Left lung (tissue), 10 donors: ENCODE data around the gene CYP39A1. TPM values are rescaled to one million over a fixed set of nuclear protein-coding genes. Genes with fewer than 3 reads are reported as not detected.

ENCODE experiments used
- ATAC-seq: fragments of 200-7000 bp; cut with Tn5 transposase; one replicate; pipeline ENCODE4 v1.9.1; 2020; ENCODE audit warnings: moderate library complexity
- DNase-seq, 4 donors: peaks; one replicate each; pipeline ENCODE4 v3.0.0-alpha.2; 2013 to 2020
- H3K27ac ChIP-seq, 2 donors: fragments of 200-600 bp; sonication (generic) in 1 of 2; one replicate each; pipeline versions ENCODE4 v1.5.0 to v1.8.0; 2020 to 2021
- H3K27me3 ChIP-seq, 2 donors: fragments of 200-600 bp; sonication (generic) in 1 of 2; one replicate each; pipeline versions ENCODE4 v1.5.0 to v1.8.0; 2020 to 2021
- H3K36me3 ChIP-seq, 2 donors: fragments of 200-600 bp; sonication (generic) in 1 of 2; one replicate each; pipeline versions ENCODE4 v1.5.0 to v1.8.0; 2020 to 2021
- H3K4me1 ChIP-seq, 2 donors: fragments of 200-600 bp; one replicate each; pipeline ENCODE4 v1.8.0; 2021
- H3K4me3 ChIP-seq, 2 donors: fragments of 200-600 bp; sonication (generic) in 1 of 2; one replicate each; pipeline versions ENCODE4 v1.5.0 to v1.8.0; 2020 to 2021; ENCODE audit warnings: mild to moderate bottlenecking in 1 of 2
- H3K9me3 ChIP-seq, 2 donors: fragments of 200-600 bp; sonication (generic) in 1 of 2; one replicate each; pipeline versions ENCODE4 v1.5.0 to v1.8.0; 2020 to 2021
- intact Hi-C, 2 donors: fragments of 100-400 bp; cut with DNase I; formaldehyde crosslinking; loops; one replicate each; pipeline versions ENCODE4 v1.11.2 to v1.14.2; 2022
- polyA plus RNA-seq, 6 donors: library from polyadenylated mRNA; unstranded; fragments of 120-200 nt; gene quantifications; one replicate each; pipeline ENCODE4 v1.2.1, GENCODE V29; 2013; ENCODE audit not compliant: insufficient read length in 6 of 6
- total RNA-seq, 2 donors: library from RNA; stranded (reverse); fragmentation: NEBNext Ultra II Directional; extraction: Animal tissue kit (Norgen Biotek cat#: 25700); gene quantifications; one replicate each; pipeline ENCODE4 v1.2.1, GENCODE V29; 2021
- TF ChIP-seq, protein P1 (sequence below), 2 donors: fragments of 200-600 bp; sonication (generic) in 1 of 2; IDR thresholded peaks; one replicate each; pipeline versions ENCODE4 v1.5.0 to v1.8.0; 2021; ENCODE audit warnings: antibody characterized with exemption in 2 of 2
- donor health status: DM: no; HTN: yes; CAD: no.
- donor health status: DM: no; HTN: no; CAD: no.

Gene CYP39A1
- total and polyA plus RNA-seq, 8 donors, result 4.5 to 11.9 (median 9.8) TPM

DNA sequence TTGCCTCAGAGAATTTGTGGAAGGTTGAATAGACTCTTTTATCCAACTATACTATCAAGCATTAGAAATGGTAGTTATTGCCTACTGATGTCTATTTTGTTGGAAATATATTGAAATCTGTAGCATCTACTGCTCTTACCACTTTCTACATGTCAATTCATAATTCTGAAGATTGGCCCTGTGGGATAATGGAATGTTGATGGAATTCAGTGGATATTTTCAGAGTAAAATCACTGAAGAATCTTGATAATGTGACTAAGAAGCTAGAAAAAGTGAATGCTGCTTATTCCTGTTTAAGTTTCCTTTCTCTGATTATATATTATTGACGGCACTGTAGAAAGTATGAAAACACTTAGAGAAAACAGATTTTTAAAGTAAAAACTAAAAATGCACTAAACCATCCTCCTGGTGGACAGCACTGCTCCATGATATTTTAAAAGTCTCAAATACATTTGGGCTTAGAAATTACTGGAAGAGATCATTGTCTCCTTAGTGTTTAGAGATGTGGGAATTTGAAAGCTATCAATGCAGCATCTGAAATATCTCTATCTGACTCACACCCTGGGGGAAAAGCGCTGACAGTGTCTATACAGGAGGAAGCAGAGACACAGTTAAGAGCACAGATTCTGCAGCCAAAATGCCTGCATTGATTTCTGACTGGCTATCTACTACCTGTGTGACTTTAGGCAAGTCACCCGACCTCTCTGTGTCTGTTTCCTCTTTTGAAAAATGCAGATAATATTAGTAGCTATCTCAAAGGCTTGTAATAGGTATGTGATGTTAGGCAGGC, 123.5 kb downstream of the CYP39A1 start:
- H3K36me3 ChIP-seq, result no peaks in the 10 kb centered on the region
- no peak for DNase-seq
- H3K27me3 ChIP-seq, result no peaks in the 10 kb centered on the region
- H3K9me3 ChIP-seq, result no peaks in the 10 kb centered on the region
- intact Hi-C loops, result no loop called here
- H3K27ac ChIP-seq, result no peak overlapping the region
- no peak for ATAC-seq
- TF ChIP-seq, protein P1, sequence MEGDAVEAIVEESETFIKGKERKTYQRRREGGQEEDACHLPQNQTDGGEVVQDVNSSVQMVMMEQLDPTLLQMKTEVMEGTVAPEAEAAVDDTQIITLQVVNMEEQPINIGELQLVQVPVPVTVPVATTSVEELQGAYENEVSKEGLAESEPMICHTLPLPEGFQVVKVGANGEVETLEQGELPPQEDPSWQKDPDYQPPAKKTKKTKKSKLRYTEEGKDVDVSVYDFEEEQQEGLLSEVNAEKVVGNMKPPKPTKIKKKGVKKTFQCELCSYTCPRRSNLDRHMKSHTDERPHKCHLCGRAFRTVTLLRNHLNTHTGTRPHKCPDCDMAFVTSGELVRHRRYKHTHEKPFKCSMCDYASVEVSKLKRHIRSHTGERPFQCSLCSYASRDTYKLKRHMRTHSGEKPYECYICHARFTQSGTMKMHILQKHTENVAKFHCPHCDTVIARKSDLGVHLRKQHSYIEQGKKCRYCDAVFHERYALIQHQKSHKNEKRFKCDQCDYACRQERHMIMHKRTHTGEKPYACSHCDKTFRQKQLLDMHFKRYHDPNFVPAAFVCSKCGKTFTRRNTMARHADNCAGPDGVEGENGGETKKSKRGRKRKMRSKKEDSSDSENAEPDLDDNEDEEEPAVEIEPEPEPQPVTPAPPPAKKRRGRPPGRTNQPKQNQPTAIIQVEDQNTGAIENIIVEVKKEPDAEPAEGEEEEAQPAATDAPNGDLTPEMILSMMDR (IDR thresholded peaks at IDR 0.05), result no peak
- no peak overlapping the region for H3K4me3 ChIP-seq
- no peaks in the 10 kb centered on the region for H3K4me1 ChIP-seq

DNA sequence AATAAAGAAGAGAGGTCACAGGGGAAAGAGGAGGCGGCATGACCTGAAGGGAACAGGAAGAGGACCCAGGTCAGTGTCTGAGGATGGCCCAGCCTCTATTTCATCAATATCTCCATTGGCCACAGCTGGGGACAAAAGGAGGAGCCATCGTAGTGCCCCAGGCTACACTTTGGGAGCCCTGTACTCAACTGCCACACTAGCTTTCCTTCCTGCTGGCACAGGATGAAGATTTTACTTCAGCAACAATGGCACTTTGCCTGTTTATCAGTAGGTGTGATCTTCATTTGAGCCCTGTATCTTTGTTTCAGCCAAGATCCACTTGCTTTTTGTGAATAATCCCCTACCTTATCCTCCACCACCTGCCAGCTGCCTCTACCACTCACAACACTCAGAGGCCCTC, 126.0 kb downstream of the CYP39A1 start:
- no peak for ATAC-seq
- H3K9me3 ChIP-seq, result no peaks in the 10 kb centered on the region
- intact Hi-C loops, result no loop called here
- no peaks in the 10 kb centered on the region for H3K4me1 ChIP-seq
- H3K36me3 ChIP-seq, result no peaks in the 10 kb centered on the region
- no peak overlapping the region for H3K27ac ChIP-seq
- DNase-seq, result no peak
- no peak overlapping the region for H3K4me3 ChIP-seq
- no peaks in the 10 kb centered on the region for H3K27me3 ChIP-seq
- TF ChIP-seq, protein P1 (IDR thresholded peaks at IDR 0.05), result no peak

DNA sequence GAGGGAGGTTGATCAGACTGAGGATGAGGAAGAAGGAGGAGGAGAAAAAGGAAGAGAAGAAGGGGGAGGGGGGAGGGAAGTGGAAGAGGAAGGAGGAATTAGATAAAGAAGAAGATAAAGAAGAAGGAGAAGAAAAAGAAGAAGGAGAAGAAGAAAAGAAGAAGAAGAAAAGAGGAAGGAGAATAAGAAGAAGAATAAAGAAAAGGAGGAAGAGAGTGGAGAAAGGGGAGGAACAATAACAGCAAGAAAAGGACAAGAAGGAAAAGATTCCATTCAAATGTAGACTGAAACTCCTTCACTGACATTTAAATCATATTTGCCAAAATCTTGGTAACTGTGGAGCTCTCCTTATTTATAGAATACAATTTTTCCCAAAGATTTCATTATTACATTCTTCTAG, 127.0 kb downstream of the CYP39A1 start:
- peaks cover 0 to 5% of the 10 kb centered on the region in 2 donors for H3K4me1 ChIP-seq
- H3K9me3 ChIP-seq, result no peaks in the 10 kb centered on the region
- no peaks in the 10 kb centered on the region for H3K27me3 ChIP-seq
- no peak overlapping the region for H3K4me3 ChIP-seq
- DNase-seq (no peak), ATAC-seq (no peak)
- TF ChIP-seq, protein P1 (IDR thresholded peaks at IDR 0.05), result no peak
- H3K36me3 ChIP-seq, result no peaks in the 10 kb centered on the region
- H3K27ac ChIP-seq, result no peak overlapping the region
- intact Hi-C loops, result no loop called here

DNA sequence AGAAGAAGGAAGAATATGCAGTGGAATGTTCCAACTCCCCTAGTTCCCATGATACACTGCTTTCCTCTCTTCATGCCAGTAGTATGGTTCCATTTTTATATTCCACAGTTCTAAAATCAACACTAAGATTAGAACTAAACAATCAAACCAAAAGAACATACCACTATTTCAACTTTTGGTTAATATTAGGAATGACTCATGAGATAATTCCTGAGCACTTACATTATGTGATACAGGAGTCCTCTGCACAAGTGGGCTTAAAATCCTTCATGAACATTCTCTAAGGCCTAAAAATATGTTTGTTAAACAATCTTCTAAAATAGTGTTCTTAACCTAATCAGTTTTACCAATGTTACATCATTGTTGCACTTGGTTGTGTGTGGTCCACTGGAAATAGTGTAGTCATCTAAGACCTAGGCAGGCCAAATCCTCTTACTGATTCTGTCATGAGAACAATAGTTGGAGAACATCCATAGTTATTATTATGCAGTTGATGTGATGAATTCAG, 131.1 kb downstream of the CYP39A1 start:
- Histone ChIP-seq H3K36me3 (no peaks in the 10 kb centered on the region), H3K4me1 (peaks cover 0 to 5% of the 10 kb centered on the region in 2 donors), H3K27ac (peak overlapping the region in 1 of 2 donors; percentile 61), H3K4me3 (no peak overlapping the region), H3K9me3 (no peaks in the 10 kb centered on the region), H3K27me3 (no peaks in the 10 kb centered on the region)
- DNase-seq, result no peak
- intact Hi-C loops, result no loop called here
- TF ChIP-seq, protein P1 (IDR thresholded peaks at IDR 0.05), result no peak
- ATAC-seq, result peak; percentile 85

DNA sequence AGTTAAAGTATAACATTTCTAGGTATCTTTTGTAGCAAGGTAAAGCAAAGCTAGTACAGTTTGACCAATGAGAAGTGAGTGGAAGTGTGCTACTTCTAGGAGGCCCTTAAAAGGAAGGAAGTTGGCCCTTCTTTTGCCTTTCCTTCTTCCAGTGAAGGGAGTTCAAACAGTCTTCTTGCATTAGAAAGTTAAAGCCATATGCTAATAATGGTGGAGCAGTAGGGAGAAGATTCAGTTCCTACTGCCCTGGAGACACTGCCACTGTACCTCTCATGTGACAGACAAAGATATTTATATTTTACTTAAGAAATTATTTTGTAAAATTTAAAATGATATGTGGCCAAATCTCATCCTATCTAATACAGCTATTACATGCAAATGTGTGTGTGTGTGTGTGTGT, 135.4 kb downstream of the CYP39A1 start:
- TF ChIP-seq, protein P1 (IDR thresholded peaks at IDR 0.05), result no peak
- Histone ChIP-seq H3K27me3 (no peaks in the 10 kb centered on the region), H3K27ac (no peak overlapping the region), H3K4me1 (peaks cover 0 to 5% of the 10 kb centered on the region in 2 donors), H3K36me3 (no peaks in the 10 kb centered on the region), H3K4me3 (no peak overlapping the region), H3K9me3 (no peaks in the 10 kb centered on the region)
- DNase-seq (no peak), ATAC-seq (no peak)
- intact Hi-C loops, result no loop called here
